HEK293T (cell line): Measurements from ENCODE around the gene HMGXB4.
A peak's percentile ranks its signal among the peaks of the same experiment; 100 is the strongest.

ENCODE experiments used
- CTCF ChIA-PET: fragments of 350-600 bp; formaldehyde crosslinking; extraction: SDS; loops from one replicate; lab custom pipeline; 2021; ENCODE audit warnings: antibody characterized with exemption, inconsistent platforms; lab: Yijun Ruan, JAX
- POLR2A ChIA-PET: fragments of 350-600 bp; formaldehyde crosslinking; extraction: SDS; loops from one replicate; lab custom pipeline; 2020; ENCODE audit warnings: antibody characterized with exemption, inconsistent platforms; lab: Yijun Ruan, JAX
- DNase-seq: peaks from one replicate; pipeline ENCODE4 v3.0.0; 2012; ENCODE audit warnings: mixed read lengths; ENCODE audit errors: extremely low spot score
- ARNT ChIP-seq: fragments of 450-650 bp; IDR thresholded peaks from 2 replicates; pipeline ENCODE4 v1.6.1; 2017; ENCODE audit warnings: mild to moderate bottlenecking
- BHLHE40 ChIP-seq: fragments of 450-650 bp; IDR thresholded peaks from 2 replicates; pipeline ENCODE4 v1.6.1; 2016; ENCODE audit warnings: mild to moderate bottlenecking, moderate library complexity, borderline replicate concordance
- CTBP1 ChIP-seq: fragments of 450-650 bp; IDR thresholded peaks from 2 replicates; pipeline ENCODE4 v1.6.1; 2016; ENCODE audit warnings: borderline replicate concordance
- ELF4 ChIP-seq: fragments of 450-650 bp; IDR thresholded peaks from 2 replicates; pipeline ENCODE4 v1.6.1; 2017; ENCODE audit warnings: antibody characterized with exemption
- FOXA1 ChIP-seq: fragments of 450-650 bp; IDR thresholded peaks from 2 replicates; pipeline ENCODE4 v1.6.1; 2016; ENCODE audit warnings: mild to moderate bottlenecking
- FOXK2 ChIP-seq: fragments of 450-650 bp; IDR thresholded peaks from 2 replicates; pipeline ENCODE4 v1.6.1; 2016; ENCODE audit warnings: mild to moderate bottlenecking
- FOXM1 ChIP-seq: fragments of 450-650 bp; IDR thresholded peaks from 2 replicates; pipeline ENCODE4 v1.6.1; 2017; ENCODE audit warnings: mild to moderate bottlenecking, borderline replicate concordance
- HDGF ChIP-seq: fragments of 450-650 bp; IDR thresholded peaks from 2 replicates; pipeline ENCODE4 v1.6.1; 2017; ENCODE audit warnings: antibody characterized with exemption, borderline replicate concordance
- L3MBTL2 ChIP-seq: fragments of 450-650 bp; conservative IDR thresholded peaks from 2 replicates; pipeline ENCODE4 v1.6.1; 2016; ENCODE audit warnings: mild to moderate bottlenecking
- LEF1 ChIP-seq: fragments of 450-650 bp; IDR thresholded peaks from 2 replicates; pipeline ENCODE4 v1.6.1; 2017; ENCODE audit warnings: mild to moderate bottlenecking, borderline replicate concordance
- NFRKB ChIP-seq: fragments of 450-650 bp; IDR thresholded peaks from 2 replicates; pipeline ENCODE4 v1.6.1; 2016; ENCODE audit warnings: mild to moderate bottlenecking, moderate library complexity
- SP1 ChIP-seq: fragments of 450-650 bp; IDR thresholded peaks from 2 replicates; pipeline ENCODE4 v1.6.1; 2017
- SUZ12 ChIP-seq: fragments of 450-650 bp; IDR thresholded peaks from 2 replicates; pipeline ENCODE4 v1.6.1; 2016; ENCODE audit warnings: mild to moderate bottlenecking
- TARDBP ChIP-seq: fragments of 450-650 bp; IDR thresholded peaks from 2 replicates; pipeline ENCODE4 v1.6.1; 2016
- ZNF384 ChIP-seq: fragments of 450-650 bp; IDR thresholded peaks from 2 replicates; pipeline ENCODE4 v1.6.1; 2016
- TF ChIP-seq, protein P1 (sequence below): fragments of 450-650 bp; IDR thresholded peaks from 2 replicates; pipeline ENCODE4 v1.6.1; 2016

Gene HMGXB4, protein sequence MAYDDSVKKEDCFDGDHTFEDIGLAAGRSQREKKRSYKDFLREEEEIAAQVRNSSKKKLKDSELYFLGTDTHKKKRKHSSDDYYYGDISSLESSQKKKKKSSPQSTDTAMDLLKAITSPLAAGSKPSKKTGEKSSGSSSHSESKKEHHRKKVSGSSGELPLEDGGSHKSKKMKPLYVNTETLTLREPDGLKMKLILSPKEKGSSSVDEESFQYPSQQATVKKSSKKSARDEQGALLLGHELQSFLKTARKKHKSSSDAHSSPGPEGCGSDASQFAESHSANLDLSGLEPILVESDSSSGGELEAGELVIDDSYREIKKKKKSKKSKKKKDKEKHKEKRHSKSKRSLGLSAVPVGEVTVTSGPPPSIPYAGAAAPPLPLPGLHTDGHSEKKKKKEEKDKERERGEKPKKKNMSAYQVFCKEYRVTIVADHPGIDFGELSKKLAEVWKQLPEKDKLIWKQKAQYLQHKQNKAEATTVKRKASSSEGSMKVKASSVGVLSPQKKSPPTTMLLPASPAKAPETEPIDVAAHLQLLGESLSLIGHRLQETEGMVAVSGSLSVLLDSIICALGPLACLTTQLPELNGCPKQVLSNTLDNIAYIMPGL

DNA sequence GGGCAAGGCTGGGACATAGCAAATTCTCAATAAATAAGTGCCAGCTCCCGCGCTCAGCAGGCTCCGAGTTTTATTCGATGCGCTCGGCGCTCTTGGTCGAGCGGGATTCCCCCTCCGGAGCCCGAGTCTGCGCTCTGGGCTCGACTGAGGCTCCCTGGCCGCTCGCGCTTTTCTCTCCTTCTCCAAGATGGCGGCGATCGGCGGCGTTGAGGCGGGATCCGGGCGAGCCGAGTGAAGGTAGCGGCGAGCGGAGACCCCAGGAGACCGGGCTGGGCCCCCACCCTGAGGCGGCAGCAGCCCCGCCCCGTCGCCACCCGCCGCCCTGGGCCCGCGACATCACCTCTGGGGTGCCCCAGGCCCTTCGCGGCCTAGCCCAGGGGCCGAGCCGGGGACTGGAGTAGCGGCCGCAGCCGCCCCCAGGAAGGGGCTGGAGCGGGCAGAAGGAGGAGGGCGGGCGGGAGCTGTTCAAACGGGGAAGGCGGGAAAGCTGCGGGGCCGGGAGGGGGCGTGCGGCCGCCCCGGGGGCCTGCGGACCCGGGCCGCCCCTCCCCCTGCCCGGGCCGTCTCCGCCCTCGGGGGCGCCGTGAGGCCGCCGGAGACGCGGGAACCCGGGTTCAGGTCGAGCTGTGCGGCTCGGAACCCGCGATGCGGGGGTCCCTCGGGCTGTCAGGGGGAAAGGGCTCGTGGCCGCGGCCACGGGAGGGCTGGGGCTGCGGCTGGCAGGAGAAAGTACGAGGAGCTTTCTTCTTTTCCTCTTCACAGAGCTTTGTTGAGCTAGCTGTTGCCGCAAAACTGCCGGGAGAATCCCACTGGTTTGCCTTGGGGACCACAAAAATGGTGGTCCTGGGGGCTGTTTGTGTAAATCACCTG, at the start of gene HMGXB4:
HMGXB4 (plus strand) TSS at position 173 of the 870 bp plus-strand sequence. CDS start 4,898 bp downstream, outside the sequence.
- peak; percentile 39; the same call in 1 of the 2 replicates for TF ChIP-seq LEF1
- no peak for TF ChIP-seq ZNF384
- peak; percentile 91 for TF ChIP-seq NFRKB
- TF ChIP-seq L3MBTL2 = peak; percentile 83
- TF ChIP-seq, protein P1, sequence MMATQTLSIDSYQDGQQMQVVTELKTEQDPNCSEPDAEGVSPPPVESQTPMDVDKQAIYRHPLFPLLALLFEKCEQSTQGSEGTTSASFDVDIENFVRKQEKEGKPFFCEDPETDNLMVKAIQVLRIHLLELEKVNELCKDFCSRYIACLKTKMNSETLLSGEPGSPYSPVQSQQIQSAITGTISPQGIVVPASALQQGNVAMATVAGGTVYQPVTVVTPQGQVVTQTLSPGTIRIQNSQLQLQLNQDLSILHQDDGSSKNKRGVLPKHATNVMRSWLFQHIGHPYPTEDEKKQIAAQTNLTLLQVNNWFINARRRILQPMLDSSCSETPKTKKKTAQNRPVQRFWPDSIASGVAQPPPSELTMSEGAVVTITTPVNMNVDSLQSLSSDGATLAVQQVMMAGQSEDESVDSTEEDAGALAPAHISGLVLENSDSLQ = no peak
- no peak for TF ChIP-seq HDGF
- CTCF ChIA-PET = interaction anchor here (0.8 kb wide), 1 partner anchor 26 kb away, joined by 3 read pairs; no protein-coding TSS in a partner anchor
- POLR2A ChIA-PET = interaction anchor here (0.6 to 2.8 kb wide), 11 partner anchors 9 to 98 kb away, joined by 3 to 14 read pairs (median 4); partner anchors contain the start of gene TOM1

GRCh38 chr22:35208003-35208402, 49.3 kb upstream of the HMGXB4 start:
- TF ChIP-seq, protein P1 = no peak
- TF ChIP-seq BHLHE40 (no peak), LEF1 (no peak)
- ChIA-PET CTCF (interaction anchor here (0.9 kb wide), 1 partner anchor 23 kb away, joined by 3 read pairs; no protein-coding TSS in a partner anchor), POLR2A (no interaction called here)
- DNase-seq = no peak

More for the DNA sequence above, at the start of gene HMGXB4:
- DNase-seq = peak; percentile 97

DNA sequence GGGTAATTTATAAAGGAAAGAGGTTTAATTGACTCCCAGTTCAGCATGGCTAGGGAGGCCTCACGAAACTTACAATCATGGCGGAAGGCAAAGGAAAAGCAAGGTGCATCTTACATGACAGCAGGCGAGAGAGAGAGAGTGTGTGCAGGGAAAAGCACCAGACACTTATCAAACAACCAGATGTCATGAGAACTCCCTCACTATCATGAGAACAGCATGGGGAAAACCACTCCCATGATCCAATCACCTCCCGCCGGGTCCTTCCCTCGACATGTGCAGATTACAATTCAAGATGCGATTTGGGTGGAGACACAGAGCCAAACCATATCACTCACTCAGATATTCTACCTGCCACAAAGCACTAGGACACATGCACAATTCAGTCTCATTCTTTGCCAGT, 48.1 kb upstream of the HMGXB4 start:
- POLR2A ChIA-PET = no interaction called here
- DNase-seq = no peak
- CTCF ChIA-PET = interaction anchor here (1.1 kb wide), 1 partner anchor 22 kb away, joined by 4 read pairs; no protein-coding TSS in a partner anchor
- TF ChIP-seq LEF1 (no peak), CTBP1 (no peak), FOXK2 (no peak), ELF4 (no peak), L3MBTL2 (no peak), HDGF (no peak), SUZ12 (no peak), FOXM1 (no peak)

DNA sequence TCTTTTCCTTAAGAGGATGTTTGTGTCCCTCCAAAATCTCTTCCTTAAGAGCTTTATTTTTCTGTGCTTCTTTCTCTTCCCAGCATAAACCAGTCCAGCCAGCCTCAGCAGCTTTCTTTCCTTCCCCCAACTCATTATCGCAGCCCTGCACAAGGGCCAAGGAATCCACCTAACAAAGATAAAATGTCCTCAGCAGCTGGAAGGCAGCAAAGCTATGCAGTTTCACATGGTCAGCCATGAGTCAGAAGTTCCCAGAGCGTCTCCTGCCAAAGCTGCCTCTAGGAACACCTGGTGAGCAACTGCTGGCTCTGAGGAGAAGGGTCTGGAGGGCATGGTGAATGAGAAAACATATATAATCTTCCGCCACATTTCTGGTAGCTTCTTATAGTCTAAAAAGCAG, 45.3 kb upstream of the HMGXB4 start:
- DNase-seq = no peak
- CTCF ChIA-PET = interaction anchor here (1.1 kb wide), 1 partner anchor 19 kb away, joined by 3 read pairs; no protein-coding TSS in a partner anchor
- POLR2A ChIA-PET = no interaction called here
- TF ChIP-seq ARNT (no peak), BHLHE40 (no peak), HDGF (no peak), L3MBTL2 (no peak), TARDBP (no peak), SP1 (no peak)

DNA sequence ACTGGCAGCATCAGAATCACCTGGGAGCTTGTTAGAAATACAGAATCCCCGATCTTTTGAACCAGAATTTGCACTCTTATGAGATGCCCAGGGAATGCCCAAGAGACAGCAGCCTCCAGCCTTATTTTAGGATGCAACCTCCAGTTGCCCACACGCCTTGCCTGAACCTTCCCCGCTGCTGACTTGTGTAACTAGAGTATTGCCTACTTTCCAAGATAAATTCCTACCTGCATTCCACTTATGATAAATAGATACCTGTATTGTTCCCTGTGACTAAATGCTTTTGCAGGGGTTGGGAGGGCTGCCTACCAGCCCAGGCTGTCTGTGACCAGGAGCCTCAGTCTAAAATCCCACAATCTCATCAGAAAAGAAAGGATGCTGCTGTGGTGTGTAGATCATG, 44.3 kb upstream of the HMGXB4 start:
- ChIA-PET POLR2A (no interaction called here), CTCF (no interaction called here)
- TF ChIP-seq BHLHE40 (no peak), HDGF (no peak), FOXA1 (no peak), CTBP1 (no peak), ELF4 (no peak), LEF1 (no peak), ZNF384 (no peak), SUZ12 (no peak), L3MBTL2 (no peak), FOXM1 (no peak), SP1 (no peak), FOXK2 (no peak), TARDBP (no peak), ARNT (no peak), NFRKB (no peak)
- TF ChIP-seq, protein P1 = no peak
- DNase-seq = no peak

DNA sequence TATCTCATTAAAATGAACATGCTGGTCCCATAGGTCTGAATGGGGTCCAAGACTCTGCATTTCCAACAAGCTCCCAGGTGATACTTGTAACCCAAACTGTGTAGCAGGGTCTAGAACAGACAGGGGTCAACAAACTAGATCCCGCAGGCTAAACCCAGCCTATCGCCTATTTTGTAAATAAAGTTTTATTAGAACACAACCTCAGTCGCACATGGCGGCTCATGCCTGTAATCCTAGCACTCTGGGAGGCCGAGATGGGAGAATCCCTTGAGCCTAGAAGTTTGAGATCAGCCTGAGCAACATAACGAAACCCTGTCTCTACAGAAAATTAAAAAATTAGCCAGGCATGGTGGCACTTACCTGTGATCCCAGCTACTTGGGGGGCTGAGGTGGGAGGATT, 42.3 kb upstream of the HMGXB4 start:
- no peak for TF ChIP-seq TARDBP
- TF ChIP-seq, protein P1 = no peak
- no peak for TF ChIP-seq ELF4
- TF ChIP-seq L3MBTL2 = no peak
- TF ChIP-seq HDGF = no peak
- TF ChIP-seq ARNT = no peak
- no peak for TF ChIP-seq CTBP1
- ChIA-PET CTCF (no interaction called here), POLR2A (no interaction called here)
- DNase-seq = no peak
